OCI-LY1 (cell line): Measurements from ENCODE around the gene TCL1A.

Experiments
- EZH2 ChIP-seq: fragments of 200-600 bp; sonication (generic), shearing (Covaris generic); IDR thresholded peaks from 2 replicates; pipeline ENCODE4 v1.8.0; 2017; ENCODE audit warnings: borderline replicate concordance, mixed run types, mild to moderate bottlenecking, antibody characterized with exemption, low read length, moderate library complexity, mixed read lengths
- TF ChIP-seq, protein P1 (sequence below): fragments of 200-600 bp; sonication (generic), shearing (Covaris generic); IDR thresholded peaks from 2 replicates; pipeline ENCODE4 v1.5.1; 2017; ENCODE audit warnings: mild to moderate bottlenecking, antibody characterized with exemption, low read length, moderate library complexity, mixed read lengths

DNA sequence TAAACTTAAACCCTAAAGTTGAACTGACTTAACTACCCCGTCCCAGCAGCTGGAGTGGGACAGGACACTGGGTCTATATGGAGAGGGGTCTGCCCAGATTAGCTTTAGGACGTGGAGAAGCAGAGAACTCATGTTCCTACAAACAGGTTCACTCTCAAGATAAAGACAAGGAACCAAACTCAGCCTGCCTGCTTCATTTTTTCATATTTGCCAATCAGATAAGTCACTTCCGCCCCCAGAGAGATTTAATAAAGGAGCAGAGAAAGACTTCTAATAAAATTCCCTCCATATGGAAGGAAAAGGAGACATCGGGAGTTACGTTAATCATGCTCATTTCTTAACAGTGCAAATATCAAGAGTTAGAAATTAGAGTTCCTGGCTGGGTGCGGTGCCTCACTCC is 42.2 kb upstream of the TCL1A start:
- TF ChIP-seq, protein P1, sequence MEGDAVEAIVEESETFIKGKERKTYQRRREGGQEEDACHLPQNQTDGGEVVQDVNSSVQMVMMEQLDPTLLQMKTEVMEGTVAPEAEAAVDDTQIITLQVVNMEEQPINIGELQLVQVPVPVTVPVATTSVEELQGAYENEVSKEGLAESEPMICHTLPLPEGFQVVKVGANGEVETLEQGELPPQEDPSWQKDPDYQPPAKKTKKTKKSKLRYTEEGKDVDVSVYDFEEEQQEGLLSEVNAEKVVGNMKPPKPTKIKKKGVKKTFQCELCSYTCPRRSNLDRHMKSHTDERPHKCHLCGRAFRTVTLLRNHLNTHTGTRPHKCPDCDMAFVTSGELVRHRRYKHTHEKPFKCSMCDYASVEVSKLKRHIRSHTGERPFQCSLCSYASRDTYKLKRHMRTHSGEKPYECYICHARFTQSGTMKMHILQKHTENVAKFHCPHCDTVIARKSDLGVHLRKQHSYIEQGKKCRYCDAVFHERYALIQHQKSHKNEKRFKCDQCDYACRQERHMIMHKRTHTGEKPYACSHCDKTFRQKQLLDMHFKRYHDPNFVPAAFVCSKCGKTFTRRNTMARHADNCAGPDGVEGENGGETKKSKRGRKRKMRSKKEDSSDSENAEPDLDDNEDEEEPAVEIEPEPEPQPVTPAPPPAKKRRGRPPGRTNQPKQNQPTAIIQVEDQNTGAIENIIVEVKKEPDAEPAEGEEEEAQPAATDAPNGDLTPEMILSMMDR, result no peak
- no peak for TF ChIP-seq EZH2
